Subcutaneous abdominal adipose tissue (tissue), 5 donors: Measurements from ENCODE around the gene NTSR2.

ENCODE experiments used
- H3K27ac ChIP-seq: one replicate; pipeline ENCODE4 v1.7.0; 2013; ENCODE audit warnings: low read depth, mild to moderate bottlenecking, inconsistent platforms, low read length, moderate library complexity
- H3K27me3 ChIP-seq, 5 donors: one replicate each; pipeline ENCODE4 v1.7.0; 2013; ENCODE audit warnings: low read length in 5 of 5, inconsistent platforms in 1 of 5; ENCODE audit not compliant: control insufficient read depth in 5 of 5, insufficient read depth in 4 of 5
- H3K36me3 ChIP-seq, 5 donors: one replicate each; pipeline ENCODE4 v1.7.0; 2013; ENCODE audit warnings: low read length in 5 of 5; ENCODE audit not compliant: control insufficient read depth in 5 of 5, insufficient read depth in 5 of 5
- H3K4me1 ChIP-seq, 5 donors: one replicate each; pipeline ENCODE4 v1.7.0; 2013; ENCODE audit warnings: low read length in 5 of 5, mild to moderate bottlenecking in 3 of 5, moderate library complexity in 1 of 5; ENCODE audit not compliant: control insufficient read depth in 5 of 5, insufficient read depth in 5 of 5
- H3K4me3 ChIP-seq, 5 donors: one replicate each; pipeline ENCODE4 v1.7.0; 2013; ENCODE audit warnings: low read length in 5 of 5, low read depth in 1 of 5
- H3K9ac ChIP-seq, 5 donors: one replicate each; pipeline ENCODE4 v1.7.0; 2013; ENCODE audit warnings: low read length in 5 of 5, mild to moderate bottlenecking in 4 of 5, moderate library complexity in 3 of 5
- H3K9me3 ChIP-seq, 5 donors: one replicate each; pipeline ENCODE4 v1.7.0; 2013; ENCODE audit warnings: low read length in 5 of 5; ENCODE audit not compliant: control insufficient read depth in 5 of 5
- donor health status: healthy.
- donor health status: healthy.
- donor health status: healthy.
- donor health status: healthy.
- donor health status: healthy.

The NTSR2 gene

DNA sequence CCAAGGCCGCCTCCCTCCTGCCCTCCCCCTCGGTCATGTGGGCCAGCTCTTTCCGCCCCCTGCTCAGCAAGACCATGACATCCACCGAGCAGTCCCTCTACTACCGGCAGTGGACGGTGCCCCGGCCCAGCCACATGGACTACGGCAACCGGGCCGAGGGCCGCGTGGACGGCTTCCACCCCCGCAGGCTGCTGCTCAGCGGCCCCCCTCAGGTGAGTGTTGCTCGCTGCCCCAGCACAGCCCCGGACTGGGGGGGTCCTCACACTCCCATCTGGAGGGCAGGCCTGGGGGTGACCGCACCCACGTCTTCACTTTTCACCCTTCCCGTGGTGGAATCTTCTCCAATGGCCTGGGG lies 51.3 kb downstream of the NTSR2 start:
- Histone ChIP-seq H3K9me3 (no peaks in the 10 kb centered on the region), H3K4me3 (no peak overlapping the region), H3K27me3 (no peaks in the 10 kb centered on the region)

DNA sequence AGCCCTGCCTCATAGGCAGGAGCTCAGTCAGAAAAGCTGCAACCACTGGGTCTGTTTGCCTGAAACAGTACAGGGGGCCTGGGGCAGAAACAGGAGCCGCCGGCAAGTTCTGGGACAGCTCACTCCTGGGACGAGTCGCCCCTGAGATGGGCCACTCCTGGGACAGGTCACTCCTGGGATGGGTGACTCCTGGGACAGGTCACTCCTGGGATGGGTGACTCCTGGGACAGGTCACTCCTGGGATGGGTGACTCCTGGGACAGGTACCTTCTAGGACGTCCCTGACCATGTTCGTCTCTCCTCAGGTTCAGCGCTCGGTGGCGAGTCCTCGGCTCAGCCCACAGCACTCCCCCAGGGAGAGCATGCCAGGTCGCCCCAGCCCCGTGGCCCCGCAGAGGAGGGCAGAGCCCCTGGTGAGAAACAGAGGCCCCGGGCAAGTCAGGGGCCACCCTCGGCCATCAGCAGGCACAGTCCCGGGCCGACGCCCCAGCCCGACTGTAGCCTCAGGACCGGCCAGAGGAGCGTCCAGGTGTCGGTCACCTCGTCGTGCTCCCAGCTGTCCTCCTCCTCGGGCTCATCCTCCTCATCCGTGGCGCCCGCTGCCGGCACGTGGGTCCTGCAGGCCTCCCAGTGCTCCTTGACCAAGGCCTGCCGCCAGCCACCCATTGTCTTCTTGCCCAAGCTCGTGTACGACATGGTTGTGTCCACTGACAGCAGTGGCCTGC lies 51.8 kb downstream of the NTSR2 start:
- Histone ChIP-seq H3K36me3 (peaks cover 0 to 5% (median 0%) of the 10 kb centered on the region in 5 donors), H3K27me3 (no peaks in the 10 kb centered on the region), H3K9me3 (no peaks in the 10 kb centered on the region), H3K4me3 (no peak overlapping the region), H3K9ac (no peak overlapping the region), H3K4me1 (no peaks in the 10 kb centered on the region), H3K27ac (no peak overlapping the region)

More for the DNA sequence above, 51.3 kb downstream of the NTSR2 start:
- H3K27ac ChIP-seq = no peak overlapping the region
- H3K9ac ChIP-seq = no peak overlapping the region
- H3K4me1 ChIP-seq = no peaks in the 10 kb centered on the region
- H3K36me3 ChIP-seq = peaks cover 0 to 5% (median 0%) of the 10 kb centered on the region in 5 donors

DNA sequence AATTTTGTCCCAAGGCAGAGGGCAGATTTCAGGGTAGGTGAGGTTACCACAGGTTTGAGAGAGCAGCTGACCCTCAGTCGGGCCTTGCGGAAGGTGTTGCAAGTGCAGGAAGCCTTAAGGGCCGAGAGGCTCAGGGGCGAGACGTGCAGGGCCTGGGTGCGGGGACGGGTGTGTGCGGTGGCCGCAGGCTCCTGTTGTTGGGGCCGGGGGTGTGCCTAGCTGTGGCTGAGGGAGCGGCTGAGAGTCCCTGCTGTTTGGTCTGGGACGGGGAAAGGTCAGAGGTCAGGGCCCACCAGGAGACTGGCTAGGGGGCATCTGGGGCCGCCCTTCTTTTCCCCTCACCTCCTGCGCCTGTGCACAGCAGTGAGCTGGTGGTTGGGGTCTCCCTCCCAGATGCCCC lies 52.5 kb downstream of the NTSR2 start:
- no peak overlapping the region for H3K4me3 ChIP-seq
- H3K36me3 ChIP-seq = peaks cover 0 to 5% (median 0%) of the 10 kb centered on the region in 5 donors
- H3K9ac ChIP-seq = no peak overlapping the region
- H3K27me3 ChIP-seq = no peaks in the 10 kb centered on the region
- no peaks in the 10 kb centered on the region for H3K9me3 ChIP-seq
- no peak overlapping the region for H3K27ac ChIP-seq
- H3K4me1 ChIP-seq = no peaks in the 10 kb centered on the region

DNA sequence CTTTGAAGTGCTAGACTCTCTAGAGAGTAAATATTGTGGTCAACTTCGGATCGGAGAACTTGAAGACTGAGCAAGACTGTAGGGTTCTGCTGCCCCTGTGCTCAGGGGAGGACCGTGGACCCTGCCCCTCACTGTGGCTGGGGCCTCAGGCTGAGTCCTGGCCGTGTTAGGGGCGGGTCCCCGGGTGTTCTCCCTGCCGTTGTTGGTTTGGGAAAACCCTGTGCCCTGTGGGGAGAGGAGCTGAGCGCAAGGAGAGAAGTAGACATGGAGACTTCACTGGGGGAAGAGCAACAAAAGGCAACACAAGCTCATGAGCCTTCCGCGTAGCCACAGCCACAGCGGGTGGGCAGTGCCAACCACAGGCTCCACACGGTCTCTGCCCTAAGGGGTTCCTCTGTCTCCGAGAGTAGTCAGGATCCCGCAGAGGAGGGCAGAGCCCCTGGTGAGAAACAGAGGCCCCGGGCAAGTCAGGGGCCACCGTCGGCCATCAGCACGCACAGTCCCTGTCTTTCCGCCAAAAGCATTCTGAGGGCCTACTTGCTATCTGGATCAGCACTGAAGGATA lies 53.1 kb downstream of the NTSR2 start:
- H3K9me3 ChIP-seq = no peaks in the 10 kb centered on the region
- no peaks in the 10 kb centered on the region for H3K27me3 ChIP-seq
- peaks cover 0 to 5% (median 0%) of the 10 kb centered on the region in 5 donors for H3K4me1 ChIP-seq
- no peak overlapping the region for H3K27ac ChIP-seq
- peaks cover 0 to 5% (median 0%) of the 10 kb centered on the region in 5 donors for H3K36me3 ChIP-seq
- no peak overlapping the region for H3K9ac ChIP-seq
- no peak overlapping the region for H3K4me3 ChIP-seq

DNA sequence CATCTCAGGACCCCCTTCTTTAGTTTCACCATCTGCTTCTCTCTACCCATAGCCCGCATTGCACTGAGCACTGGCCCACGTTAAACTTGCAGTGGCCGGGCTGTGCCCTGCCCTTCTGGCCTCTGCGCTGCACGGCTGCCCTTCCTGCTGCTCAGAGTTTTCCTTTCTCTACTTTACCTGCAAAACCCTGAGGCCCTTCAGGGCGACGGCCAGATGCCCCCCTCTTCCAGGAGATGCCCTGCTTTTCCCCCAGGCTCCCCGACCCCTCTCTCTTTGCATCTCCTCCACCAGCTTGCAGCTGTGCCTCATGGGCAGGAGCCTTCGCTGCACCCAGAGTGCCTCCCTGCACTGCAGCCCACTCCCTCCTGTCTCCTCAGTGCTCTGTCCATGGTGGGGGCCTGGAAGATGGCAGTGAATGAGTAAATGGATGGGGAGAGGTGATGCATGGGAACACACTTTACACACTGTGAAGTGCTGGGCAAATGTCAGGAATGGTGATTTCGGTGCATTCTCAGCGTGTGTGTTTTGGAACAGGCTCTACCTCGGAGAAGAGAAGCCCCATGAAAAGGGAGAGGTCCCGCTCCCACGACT lies 53.8 kb downstream of the NTSR2 start:
- H3K27me3 ChIP-seq = no peaks in the 10 kb centered on the region
- H3K9ac ChIP-seq = no peak overlapping the region
- peaks cover 0 to 5% (median 0%) of the 10 kb centered on the region in 5 donors for H3K4me1 ChIP-seq
- no peaks in the 10 kb centered on the region for H3K9me3 ChIP-seq
- no peak overlapping the region for H3K4me3 ChIP-seq
- H3K27ac ChIP-seq = no peak overlapping the region
- H3K36me3 ChIP-seq = peaks cover 0 to 5% (median 0%) of the 10 kb centered on the region in 5 donors

DNA sequence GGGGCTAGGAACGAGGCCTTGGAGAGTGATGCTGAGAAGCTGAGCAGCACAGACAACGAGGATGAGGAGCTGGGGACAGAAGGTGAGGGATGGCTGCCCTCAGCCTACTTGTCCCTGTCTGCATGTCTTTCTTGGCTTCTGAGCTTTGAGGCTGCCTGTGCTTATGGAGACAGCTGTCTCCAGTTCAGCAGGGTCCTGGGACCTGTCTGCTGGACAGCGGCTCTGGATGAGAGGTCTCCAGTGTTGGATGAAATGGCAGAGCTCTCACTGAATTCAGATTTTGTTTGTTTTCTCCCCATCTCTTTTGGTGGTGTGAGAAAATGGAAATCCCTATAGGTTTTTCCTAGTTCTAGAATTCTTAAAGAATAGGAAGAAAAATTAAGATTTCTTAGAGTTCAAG lies 54.8 kb downstream of the NTSR2 start:
- H3K9ac ChIP-seq = no peak overlapping the region
- no peaks in the 10 kb centered on the region for H3K9me3 ChIP-seq
- no peak overlapping the region for H3K4me3 ChIP-seq

DNA sequence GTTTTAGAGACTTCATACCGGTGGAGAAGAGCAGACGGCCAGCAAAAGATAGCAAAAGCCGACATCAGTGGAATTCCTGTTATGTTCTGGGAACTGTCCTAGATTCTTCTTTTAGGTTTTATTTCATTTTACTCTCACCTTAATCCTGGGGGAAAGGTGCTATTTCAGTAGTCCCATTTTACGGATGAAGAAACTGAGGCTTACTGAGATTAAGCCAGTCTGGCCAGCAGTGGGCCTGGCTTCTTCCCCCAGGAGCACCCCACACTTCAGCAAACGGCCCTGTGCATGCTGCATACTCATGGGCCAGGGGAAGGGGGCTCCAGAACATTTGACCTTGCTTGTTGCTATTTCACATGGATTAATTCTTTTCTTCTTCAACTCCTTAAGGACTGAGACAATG lies 56.7 kb downstream of the NTSR2 start:
- Histone ChIP-seq H3K9ac (no peak overlapping the region), H3K36me3 (peaks cover 0 to 5% (median 0%) of the 10 kb centered on the region in 5 donors)

More for the DNA sequence above, 54.8 kb downstream of the NTSR2 start:
- peaks cover 0 to 5% (median 0%) of the 10 kb centered on the region in 5 donors for H3K36me3 ChIP-seq
- no peak overlapping the region for H3K27ac ChIP-seq
- H3K27me3 ChIP-seq = no peaks in the 10 kb centered on the region
- H3K4me1 ChIP-seq = peaks cover 0 to 5% (median 0%) of the 10 kb centered on the region in 5 donors

DNA sequence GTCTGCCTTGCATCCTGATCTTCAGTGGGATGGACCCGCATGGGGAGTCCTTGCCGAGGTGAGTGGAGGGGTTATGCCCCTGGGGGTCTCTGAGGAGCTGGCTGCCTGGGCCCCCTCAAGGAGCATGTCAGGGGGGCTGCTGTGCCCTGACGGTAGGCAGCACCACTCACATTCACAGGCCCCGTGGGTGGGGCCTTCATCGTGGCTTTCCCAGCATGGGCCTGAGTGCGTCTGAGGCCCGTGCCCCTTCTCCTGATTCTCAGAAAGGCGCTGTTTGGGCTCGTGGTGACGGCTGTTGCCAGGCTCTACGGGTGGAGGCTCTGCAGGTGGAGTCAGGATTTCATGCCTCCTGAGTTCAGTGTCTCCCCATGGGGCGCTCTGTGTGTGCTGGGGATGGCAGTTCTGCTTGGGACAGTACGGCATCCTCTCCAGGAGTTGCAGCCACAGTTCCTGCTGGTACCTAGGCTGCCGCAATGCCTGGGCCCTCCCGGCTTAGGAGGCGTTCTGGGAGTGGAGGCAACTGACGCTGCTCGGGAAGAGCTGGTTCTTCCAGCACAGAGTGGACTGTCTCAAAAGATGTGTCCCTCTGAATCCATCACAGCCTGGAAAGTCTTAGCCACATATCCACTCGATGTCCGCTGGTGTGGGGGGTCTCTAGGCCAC lies 57.3 kb downstream of the NTSR2 start:
- no peak overlapping the region for H3K9ac ChIP-seq
- H3K27ac ChIP-seq = no peak overlapping the region

More for the DNA sequence above, 56.7 kb downstream of the NTSR2 start:
- Histone ChIP-seq H3K9me3 (no peaks in the 10 kb centered on the region), H3K4me3 (no peak overlapping the region), H3K27ac (no peak overlapping the region), H3K27me3 (no peaks in the 10 kb centered on the region), H3K4me1 (peaks cover 0 to 5% (median 0%) of the 10 kb centered on the region in 5 donors)

DNA sequence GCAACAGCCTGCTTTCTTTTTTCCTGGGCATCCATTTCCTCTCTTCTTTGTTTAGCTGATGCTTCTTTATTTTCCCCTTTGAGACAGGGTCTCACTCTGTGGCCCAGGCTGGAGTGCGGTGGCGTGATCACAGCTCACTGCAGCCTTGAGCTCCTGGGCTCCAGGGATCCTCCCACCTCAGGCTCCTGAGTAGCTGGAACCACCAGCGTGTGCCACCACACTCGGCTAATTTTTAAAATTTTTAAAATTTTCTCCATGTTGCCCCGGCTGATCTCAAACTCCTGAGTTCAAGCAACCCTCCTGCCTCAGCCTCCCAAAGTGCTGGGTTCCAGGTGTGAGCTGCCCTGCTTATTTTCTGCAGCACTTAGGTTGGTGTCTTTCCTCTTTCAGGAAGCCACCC lies 58.7 kb downstream of the NTSR2 start:
- Histone ChIP-seq H3K4me3 (no peak overlapping the region), H3K36me3 (peaks cover 0 to 2% (median 0%) of the 10 kb centered on the region in 5 donors), H3K27ac (no peak overlapping the region), H3K27me3 (no peaks in the 10 kb centered on the region), H3K4me1 (peaks cover 0 to 5% (median 0%) of the 10 kb centered on the region in 5 donors), H3K9ac (no peak overlapping the region), H3K9me3 (no peaks in the 10 kb centered on the region)

More for the DNA sequence above, 57.3 kb downstream of the NTSR2 start:
- Histone ChIP-seq H3K36me3 (peaks cover 0 to 5% (median 0%) of the 10 kb centered on the region in 5 donors), H3K9me3 (no peaks in the 10 kb centered on the region), H3K4me3 (no peak overlapping the region), H3K27me3 (no peaks in the 10 kb centered on the region), H3K4me1 (peaks cover 0 to 5% (median 0%) of the 10 kb centered on the region in 5 donors)
